ENCODE data around the gene GLT6D1.

GRCh38 chr9:135602789-135603481 lies 36.4 kb downstream of the GLT6D1 start:
- TF ChIP-seq, protein P1, sequence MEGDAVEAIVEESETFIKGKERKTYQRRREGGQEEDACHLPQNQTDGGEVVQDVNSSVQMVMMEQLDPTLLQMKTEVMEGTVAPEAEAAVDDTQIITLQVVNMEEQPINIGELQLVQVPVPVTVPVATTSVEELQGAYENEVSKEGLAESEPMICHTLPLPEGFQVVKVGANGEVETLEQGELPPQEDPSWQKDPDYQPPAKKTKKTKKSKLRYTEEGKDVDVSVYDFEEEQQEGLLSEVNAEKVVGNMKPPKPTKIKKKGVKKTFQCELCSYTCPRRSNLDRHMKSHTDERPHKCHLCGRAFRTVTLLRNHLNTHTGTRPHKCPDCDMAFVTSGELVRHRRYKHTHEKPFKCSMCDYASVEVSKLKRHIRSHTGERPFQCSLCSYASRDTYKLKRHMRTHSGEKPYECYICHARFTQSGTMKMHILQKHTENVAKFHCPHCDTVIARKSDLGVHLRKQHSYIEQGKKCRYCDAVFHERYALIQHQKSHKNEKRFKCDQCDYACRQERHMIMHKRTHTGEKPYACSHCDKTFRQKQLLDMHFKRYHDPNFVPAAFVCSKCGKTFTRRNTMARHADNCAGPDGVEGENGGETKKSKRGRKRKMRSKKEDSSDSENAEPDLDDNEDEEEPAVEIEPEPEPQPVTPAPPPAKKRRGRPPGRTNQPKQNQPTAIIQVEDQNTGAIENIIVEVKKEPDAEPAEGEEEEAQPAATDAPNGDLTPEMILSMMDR (IDR thresholded peaks at IDR 0.05): peak in 3 of 4 experiments; percentile 34 to 68 (median 47)
- TF ChIP-seq POLR2AphosphoS5 (IDR thresholded peaks at IDR 0.05) (no peak), EP300 (IDR thresholded peaks at IDR 0.05) (no peak), POLR2A (IDR thresholded peaks at IDR 0.05) (no peak)

Measured in sigmoid colon (tissue), 4 donors.